AG04449 (cell line): ENCODE results near the gene RAB3A.
A peak's percentile ranks its signal among the peaks of the same experiment; 100 is the strongest.
"Not testable (repeated sequence)": the region's sequence is repeated elsewhere in the genome, so short reads cannot be mapped to it uniquely, and the experiment has no call there.

ENCODE experiments used
- CTCF ChIA-PET: fragments of 350-600 bp; formaldehyde crosslinking; extraction: SDS; loops from one replicate; lab custom pipeline; 2021; ENCODE audit warnings: antibody characterized with exemption; lab: Yijun Ruan, JAX
- POLR2A ChIA-PET: fragments of 400-600, 350-600 bp; formaldehyde crosslinking; extraction: SDS; loops from one replicate; lab custom pipeline; 2020; ENCODE audit warnings: antibody characterized with exemption, inconsistent platforms; lab: Yijun Ruan, JAX
- DNase-seq: peaks from one replicate; pipeline ENCODE4 v3.0.0-alpha.2; 2010; ENCODE audit warnings: low read depth, low spot score
- H3K4me3 ChIP-seq: 2 replicates; pipeline ENCODE4 v1.5.1; 2011; ENCODE audit warnings: low read depth, mild to moderate bottlenecking, control low read depth, low read length
- CTCF ChIP-seq: IDR thresholded peaks from one replicate; pipeline ENCODE4 v1.5.1; 2011; ENCODE audit warnings: mild to moderate bottlenecking, moderate library complexity, low read length, control low read depth, inconsistent platforms; ENCODE audit not compliant: insufficient read depth; ENCODE audit errors: missing control alignments

Gene RAB3A

DNA sequence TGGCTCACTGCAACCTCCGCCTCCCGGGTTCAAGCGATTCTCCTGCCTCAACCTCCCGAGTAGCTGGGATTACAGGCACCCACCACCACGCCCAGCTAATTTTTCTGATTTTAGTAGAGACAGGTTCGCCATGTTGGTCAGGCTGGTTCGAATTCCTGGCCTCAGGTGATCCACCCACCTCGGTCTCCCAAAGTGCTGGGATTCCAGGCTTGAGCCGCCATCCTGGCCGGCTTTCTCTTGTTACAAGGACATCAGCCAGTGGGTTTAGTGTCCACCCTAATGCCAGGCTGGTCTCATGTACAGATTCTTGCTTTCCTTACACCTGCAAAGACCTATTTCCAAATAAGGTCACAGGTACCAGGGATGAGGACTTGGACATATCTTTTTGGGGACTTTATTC lies 44.0 kb downstream of the RAB3A start:
- no peak for TF ChIP-seq CTCF
- ChIA-PET CTCF (interaction anchor here (1.0 to 5.0 kb wide), 20 partner anchors 8 to 158 kb away, joined by 3 to 66 read pairs (median 6); partner anchors contain the start of genes IFI30, MPV17L2 and PIK3R2), POLR2A (no interaction called here)
- no peak for DNase-seq
- H3K4me3 ChIP-seq, result no peak overlapping the region

DNA sequence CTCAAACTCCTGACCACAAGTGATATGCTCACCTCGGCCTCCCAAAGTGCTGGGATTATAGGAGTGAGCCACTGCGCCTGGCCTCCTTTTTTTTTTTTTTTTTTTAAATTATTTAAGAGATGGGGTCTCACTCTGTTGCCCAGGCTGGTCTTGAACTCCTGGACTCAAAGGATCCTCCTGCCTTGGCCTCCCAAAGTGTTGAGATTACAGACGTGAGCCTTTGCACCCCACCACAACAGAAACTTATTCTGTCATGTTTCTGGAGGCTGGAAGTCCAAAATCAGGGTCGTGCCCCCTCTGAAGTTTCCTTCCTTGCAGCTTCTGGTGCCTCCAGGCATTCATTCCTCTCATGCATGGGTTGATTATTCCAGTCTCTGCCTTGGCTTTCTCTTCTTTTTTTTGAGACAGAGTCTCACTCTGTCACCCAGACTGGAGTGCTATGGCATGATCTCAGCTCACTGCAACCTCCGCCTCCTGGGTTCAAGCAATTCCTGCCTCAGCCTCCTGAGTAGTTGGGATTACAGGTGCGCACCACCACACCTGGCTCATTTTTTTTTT lies 44.7 kb downstream of the RAB3A start:
- POLR2A ChIA-PET, DNase-seq, H3K4me3 ChIP-seq: not testable (repeated sequence)
- CTCF ChIA-PET, result interaction anchor here (0.6 to 5.0 kb wide), 7 partner anchors 17 to 120 kb away, joined by 3 to 66 read pairs (median 5); a partner anchor contains a TSS

DNA sequence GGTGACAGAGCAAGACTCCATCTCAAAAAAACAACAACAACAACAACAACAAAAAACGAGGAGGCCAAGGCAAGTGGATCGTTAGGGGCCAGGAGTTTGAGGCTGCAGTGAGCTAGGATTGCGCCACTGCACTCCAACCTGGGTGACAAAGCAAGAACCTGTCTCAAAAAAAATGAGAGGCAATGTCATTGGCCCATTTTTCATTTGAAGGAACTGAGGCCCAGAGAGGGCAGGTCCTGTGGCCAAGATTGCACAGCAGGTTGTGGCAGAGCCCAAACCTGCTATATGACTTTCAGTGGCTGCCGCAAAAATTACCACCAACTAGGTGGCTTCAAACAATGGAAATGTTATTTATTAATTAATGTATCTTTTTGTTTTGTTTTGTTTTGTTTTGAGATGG lies 45.4 kb downstream of the RAB3A start:
- no peak for TF ChIP-seq CTCF
- no peak overlapping the region for H3K4me3 ChIP-seq
- DNase-seq, result no peak
- CTCF ChIA-PET, result interaction anchor here (0.6 to 5.0 kb wide), 4 partner anchors 11 to 95 kb away, joined by 3 to 66 read pairs (median 6); a partner anchor contains a TSS
- POLR2A ChIA-PET, result no interaction called here

GRCh38 chr19:18157465-18158063 lies 46.3 kb downstream of the RAB3A start:
- no peak for TF ChIP-seq CTCF
- CTCF ChIA-PET, result interaction anchor here (1.0 to 5.0 kb wide), 3 partner anchors 12 to 96 kb away, joined by 3 to 66 read pairs (median 8); a partner anchor contains a TSS
- POLR2A ChIA-PET, result no interaction called here
- no peak overlapping the region for H3K4me3 ChIP-seq
- DNase-seq, result no peak

GRCh38 chr19:18156841-18157464 lies 46.9 kb downstream of the RAB3A start:
- TF ChIP-seq CTCF, result no peak
- peak; percentile 12 for DNase-seq
- POLR2A ChIA-PET, result no interaction called here
- H3K4me3 ChIP-seq, result no peak overlapping the region
- CTCF ChIA-PET, result interaction anchor here (0.7 to 1.5 kb wide), 2 partner anchors 44 kb away, joined by 3 to 8 read pairs; no protein-coding TSS in a partner anchor

DNA sequence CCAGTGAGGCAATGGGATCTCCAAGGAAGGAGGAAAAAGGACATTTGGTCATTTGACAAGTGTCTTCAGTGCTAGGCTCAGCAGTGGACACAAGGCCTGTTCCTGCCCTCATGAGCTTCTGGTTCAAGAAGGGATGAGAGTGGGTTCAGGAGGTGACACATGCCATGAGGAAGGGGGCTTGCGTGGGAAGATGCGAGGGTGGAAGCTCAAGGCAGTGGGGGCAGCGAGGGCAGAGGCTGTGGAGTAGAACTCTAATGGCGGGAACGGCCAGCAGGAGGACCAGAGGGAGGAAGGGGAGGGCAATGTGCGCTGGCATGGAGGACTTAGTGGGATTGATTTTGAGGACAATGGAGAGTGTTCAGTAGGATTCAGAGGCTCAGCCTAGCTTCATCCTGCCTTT lies 47.6 kb downstream of the RAB3A start:
- CTCF ChIA-PET, result interaction anchor here (0.7 to 1.3 kb wide), 2 partner anchors 12 to 43 kb away, joined by 3 read pairs; no protein-coding TSS in a partner anchor
- H3K4me3 ChIP-seq, result no peak overlapping the region
- POLR2A ChIA-PET, result no interaction called here
- DNase-seq, result no peak
- no peak for TF ChIP-seq CTCF
